Measurements from ENCODE around the gene BEST4.

- no peak for TF ChIP-seq CTCF (IDR thresholded peaks at IDR 0.05; ENCODE audit: insufficient read depth, low read length, poor library complexity, severe bottlenecking)
- TF ChIP-seq EZH2phosphoT487 (conservative IDR thresholded peaks at IDR 0.05; ENCODE audit: low read length) = no peak
These were observed 11.8 kb downstream of the BEST4 start for GRCh38 chr1:44775930-44776729.

All from SU-DHL-6 (cell line).